WTC11 (cell line): ENCODE measurements around the gene ADRA2C. TPM values are rescaled to one million over a fixed set of nuclear protein-coding genes. Genes with fewer than 3 reads are reported as not detected.

Source experiments
- ATAC-seq: fragments of 200-7000 bp; cut with Tn5 transposase; 2 replicates; pipeline ENCODE4 v1.10.0; 2021; ENCODE audit warnings: mild to moderate bottlenecking, moderate library complexity
- CTCF ChIA-PET: fragments of 300-600 bp; sonication (Branson Sonifier 250); formaldehyde crosslinking; loops from one replicate; lab custom pipeline; 2021; ENCODE audit warnings: antibody characterized with exemption; lab: Charles Lee
- POLR2A ChIA-PET: fragments of 350-600 bp; sonication (Branson Sonifier 250); formaldehyde crosslinking; loops from one replicate; lab custom pipeline; 2021; ENCODE audit warnings: antibody characterized with exemption; lab: Charles Lee
- DNase-seq: peaks from one replicate; pipeline ENCODE4 v3.0.0; 2021; ENCODE audit warnings: low spot score
- H3K27ac Mint-ChIP-seq: 2 replicates; pipeline ENCODE4 v1.8.0; 2021; ENCODE audit warnings: mixed read lengths
- H3K27me3 Mint-ChIP-seq: 2 replicates; pipeline ENCODE4 v1.8.0; 2021; ENCODE audit warnings: low read depth, mild to moderate bottlenecking, moderate library complexity, mixed read lengths
- H3K36me3 Mint-ChIP-seq: 2 replicates; pipeline ENCODE4 v1.8.0; 2021; ENCODE audit warnings: mixed read lengths
- H3K4me1 Mint-ChIP-seq: 2 replicates; pipeline ENCODE4 v1.8.0; 2022; ENCODE audit warnings: mixed read lengths
- H3K4me3 Mint-ChIP-seq: 2 replicates; pipeline ENCODE4 v1.8.0; 2021; ENCODE audit warnings: mild to moderate bottlenecking, moderate library complexity, mixed read lengths
- H3K9me3 Mint-ChIP-seq: 2 replicates; pipeline ENCODE4 v1.8.0; 2021; ENCODE audit warnings: mixed read lengths
- AFF4 ChIP-seq: sonication (generic); formaldehyde crosslinking; IDR thresholded peaks from 2 replicates; pipeline ENCODE4 v1.8.1; 2023; ENCODE audit warnings: mild to moderate bottlenecking, missing genetic modification reagents, borderline replicate concordance
- E2F1 ChIP-seq: sonication (generic); formaldehyde crosslinking; IDR thresholded peaks from 2 replicates; pipeline ENCODE4 v1.8.0; 2022; ENCODE audit warnings: mild to moderate bottlenecking, missing genetic modification reagents
- FOXP4 ChIP-seq: sonication (generic); formaldehyde crosslinking; IDR thresholded peaks from 2 replicates; pipeline ENCODE4 v1.8.0; 2022; ENCODE audit warnings: mild to moderate bottlenecking, missing genetic modification reagents
- JUN ChIP-seq: sonication (generic); formaldehyde crosslinking; IDR thresholded peaks from 2 replicates; pipeline ENCODE4 v1.8.0; 2023; ENCODE audit warnings: mild to moderate bottlenecking, missing genetic modification reagents
- MLX ChIP-seq: sonication (generic); formaldehyde crosslinking; IDR thresholded peaks from 2 replicates; pipeline ENCODE4 v1.8.1; 2023; ENCODE audit warnings: mild to moderate bottlenecking, missing genetic modification reagents, moderate library complexity
- NR3C1 ChIP-seq: sonication (generic); formaldehyde crosslinking; conservative IDR thresholded peaks from 2 replicates; pipeline ENCODE4 v1.8.1; 2023; ENCODE audit warnings: low read depth, mild to moderate bottlenecking, missing genetic modification reagents
- OVOL2 ChIP-seq: fragments of 250-450 bp; sonication (Bioruptor Pico); IDR thresholded peaks from 2 replicates; pipeline ENCODE4 v1.9.0; 2021; ENCODE audit warnings: mild to moderate bottlenecking, borderline replicate concordance
- TEAD1 ChIP-seq: sonication (generic); formaldehyde crosslinking; IDR thresholded peaks from 2 replicates; pipeline ENCODE4 v1.8.0; 2022; ENCODE audit warnings: mild to moderate bottlenecking, missing genetic modification reagents
- ZMAT4 ChIP-seq: fragments of 250-450 bp; sonication (Bioruptor Pico); IDR thresholded peaks from 2 replicates; pipeline ENCODE4 v1.9.0; 2021; ENCODE audit warnings: mild to moderate bottlenecking
- ZNF219 ChIP-seq: sonication (generic); formaldehyde crosslinking; IDR thresholded peaks from 2 replicates; pipeline ENCODE4 v1.8.0; 2023; ENCODE audit warnings: missing genetic modification reagents, mild to moderate bottlenecking, borderline replicate concordance
- ZNF232 ChIP-seq: sonication (generic); formaldehyde crosslinking; IDR thresholded peaks from 2 replicates; pipeline ENCODE4 v1.8.0; 2022; ENCODE audit warnings: mild to moderate bottlenecking, missing genetic modification reagents
- total RNA-seq: library from RNA; stranded (reverse); gene quantifications from 3 replicates; pipeline ENCODE4 v1.2.3, GENCODE V29; 2021

The ADRA2C gene
- total RNA-seq, 1 experiment from 2014 or later: 21.8 TPM

- ChIA-PET CTCF (interaction anchor here (1.1 to 2.1 kb wide), 5 partner anchors 22 to 242 kb away, joined by 4 to 10 read pairs (median 6); no protein-coding TSS in a partner anchor), POLR2A (no interaction called here)
- peaks cover 18% of the 10 kb centered on the region for H3K4me1 Mint-ChIP-seq
These were observed 42.9 kb upstream of the ADRA2C start for GRCh38 chr4:3723232-3723642.

More at GRCh38 chr4:3723232-3723642, 42.9 kb upstream of the ADRA2C start:
- ATAC-seq: no peak
- H3K27me3 Mint-ChIP-seq: peaks cover 43% of the 10 kb centered on the region
- TF ChIP-seq E2F1 (CRISPR knock-in tag): no peak
- no peak for TF ChIP-seq NR3C1 (CRISPR knock-in tag)
- TF ChIP-seq ZMAT4 (CRISPR knock-in tag): no peak
- no peak for TF ChIP-seq ZNF232 (CRISPR knock-in tag)
- no peak for TF ChIP-seq FOXP4 (CRISPR knock-in tag)
- no peak for TF ChIP-seq OVOL2 (CRISPR knock-in tag)
- no peak for TF ChIP-seq JUN (CRISPR knock-in tag)
- TF ChIP-seq ZNF219 (CRISPR knock-in tag): no peak
- TF ChIP-seq AFF4 (CRISPR knock-in tag): no peak
- TF ChIP-seq MLX (CRISPR knock-in tag): no peak
- no peak for TF ChIP-seq TEAD1 (CRISPR knock-in tag)
- TF ChIP-seq, all 79 proteins: peak for 0
- H3K36me3 Mint-ChIP-seq: peaks cover 8% of the 10 kb centered on the region
- H3K27ac Mint-ChIP-seq: no peak overlapping the region
- peaks cover 12% of the 10 kb centered on the region for H3K9me3 Mint-ChIP-seq
- DNase-seq: no peak
- no peak overlapping the region for H3K4me3 Mint-ChIP-seq
